Measurements from ENCODE around the gene TATDN2.

GRCh38 chr3:10247679-10248183 is 528 bp upstream of the TATDN2 start:
- TF ChIP-seq NFRKB (IDR thresholded peaks at IDR 0.05): no peak
- TF ChIP-seq FOXA1 (IDR thresholded peaks at IDR 0.05): no peak
- TF ChIP-seq BHLHE40 (IDR thresholded peaks at IDR 0.05; ENCODE audit: borderline replicate concordance): no peak
- TF ChIP-seq SUZ12 (IDR thresholded peaks at IDR 0.05): no peak
- no peak for TF ChIP-seq SP1 (IDR thresholded peaks at IDR 0.05)
- no peak for TF ChIP-seq CTBP1 (IDR thresholded peaks at IDR 0.05; ENCODE audit: borderline replicate concordance)
- no peak for TF ChIP-seq TARDBP (IDR thresholded peaks at IDR 0.05)
- TF ChIP-seq ELF4 (IDR thresholded peaks at IDR 0.05): no peak
- TF ChIP-seq FOXM1 (IDR thresholded peaks at IDR 0.05; ENCODE audit: borderline replicate concordance): no peak
- no peak for TF ChIP-seq FOXK2 (IDR thresholded peaks at IDR 0.05)

Data from HEK293T (cell line).